Colonic mucosa (tissue), 4 donors: ENCODE results near the gene CD93. TPM values are rescaled to one million over a fixed set of nuclear protein-coding genes. Genes with fewer than 3 reads are reported as not detected.

Experiments used
- DNase-seq: peaks from one replicate; pipeline ENCODE4 v3.0.0-alpha.2; 2020
- H3K27ac ChIP-seq: fragments of 200-600 bp; one replicate; pipeline ENCODE4 v1.8.0; 2021
- H3K27me3 ChIP-seq: fragments of 200-600 bp; one replicate; pipeline ENCODE4 v1.8.0; 2021
- H3K36me3 ChIP-seq: fragments of 200-600 bp; one replicate; pipeline ENCODE4 v1.8.0; 2021
- H3K4me1 ChIP-seq: fragments of 200-600 bp; one replicate; pipeline ENCODE4 v1.8.0; 2021; ENCODE audit warnings: mild to moderate bottlenecking
- H3K4me3 ChIP-seq: fragments of 200-600 bp; one replicate; pipeline ENCODE4 v1.8.0; 2021
- H3K9ac ChIP-seq, 2 donors: one replicate each; pipeline ENCODE4 v1.7.0; 2013; ENCODE audit warnings: control low read depth in 2 of 2, low read depth in 2 of 2, low read length in 2 of 2
- H3K9me3 ChIP-seq: fragments of 200-600 bp; one replicate; pipeline ENCODE4 v1.8.0; 2021
- intact Hi-C: fragments of 100-400 bp; cut with DNase I; formaldehyde crosslinking; loops from one replicate; pipeline ENCODE4 v1.14.1; 2022
- total RNA-seq, 2 donors: library from RNA; stranded (reverse); fragmentation: NEBNext Ultra II Directional in 1 of 2; extraction: Animal tissue kit (Norgen Biotek cat#: 25700) in 1 of 2; gene quantifications; one replicate each; pipeline ENCODE4 v1.2.1, GENCODE V29; 2021
- TF ChIP-seq, protein P1 (sequence below): fragments of 200-600 bp; IDR thresholded peaks from one replicate; pipeline ENCODE4 v1.8.0; 2022; ENCODE audit warnings: antibody characterized with exemption, mild to moderate bottlenecking
- donor health status: healthy.
- donor health status: DM: no; HTN: no; CAD: no.
- donor health status: DM: no; HTN: no; CAD: no.

The CD93 gene
- total RNA-seq, 2 donors from 2014 or later: 5.3 to 20.3 TPM

DNA sequence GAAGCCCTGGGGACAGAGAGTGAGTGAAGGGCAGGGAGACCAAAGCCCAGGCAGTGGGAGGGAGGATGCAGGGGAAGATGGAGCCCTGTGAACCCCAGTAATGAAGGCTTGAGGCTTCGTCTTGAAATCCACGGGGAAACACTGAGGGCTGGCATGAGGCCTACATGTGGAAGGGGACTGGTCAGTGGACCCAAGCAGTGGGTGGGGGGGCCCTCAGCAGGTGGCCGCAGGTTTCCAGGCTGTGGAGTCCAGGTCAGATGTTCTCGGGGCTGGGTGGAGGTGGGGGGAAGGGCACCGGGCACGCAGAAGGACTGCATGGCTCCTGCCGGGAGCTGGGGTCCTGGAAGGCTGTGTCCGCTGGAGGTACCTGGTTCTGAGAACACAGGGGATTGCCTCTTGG lies 2.7 kb upstream of the CD93 start:
- Histone ChIP-seq H3K36me3 (no peaks in the 10 kb centered on the region), H3K27ac (no peak overlapping the region), H3K27me3 (no peaks in the 10 kb centered on the region), H3K4me3 (no peak overlapping the region), H3K9ac (no peak overlapping the region), H3K4me1 (no peaks in the 10 kb centered on the region), H3K9me3 (no peaks in the 10 kb centered on the region)
- TF ChIP-seq, protein P1, sequence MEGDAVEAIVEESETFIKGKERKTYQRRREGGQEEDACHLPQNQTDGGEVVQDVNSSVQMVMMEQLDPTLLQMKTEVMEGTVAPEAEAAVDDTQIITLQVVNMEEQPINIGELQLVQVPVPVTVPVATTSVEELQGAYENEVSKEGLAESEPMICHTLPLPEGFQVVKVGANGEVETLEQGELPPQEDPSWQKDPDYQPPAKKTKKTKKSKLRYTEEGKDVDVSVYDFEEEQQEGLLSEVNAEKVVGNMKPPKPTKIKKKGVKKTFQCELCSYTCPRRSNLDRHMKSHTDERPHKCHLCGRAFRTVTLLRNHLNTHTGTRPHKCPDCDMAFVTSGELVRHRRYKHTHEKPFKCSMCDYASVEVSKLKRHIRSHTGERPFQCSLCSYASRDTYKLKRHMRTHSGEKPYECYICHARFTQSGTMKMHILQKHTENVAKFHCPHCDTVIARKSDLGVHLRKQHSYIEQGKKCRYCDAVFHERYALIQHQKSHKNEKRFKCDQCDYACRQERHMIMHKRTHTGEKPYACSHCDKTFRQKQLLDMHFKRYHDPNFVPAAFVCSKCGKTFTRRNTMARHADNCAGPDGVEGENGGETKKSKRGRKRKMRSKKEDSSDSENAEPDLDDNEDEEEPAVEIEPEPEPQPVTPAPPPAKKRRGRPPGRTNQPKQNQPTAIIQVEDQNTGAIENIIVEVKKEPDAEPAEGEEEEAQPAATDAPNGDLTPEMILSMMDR: no peak
- intact Hi-C loops: no loop called here
- DNase-seq: no peak

DNA sequence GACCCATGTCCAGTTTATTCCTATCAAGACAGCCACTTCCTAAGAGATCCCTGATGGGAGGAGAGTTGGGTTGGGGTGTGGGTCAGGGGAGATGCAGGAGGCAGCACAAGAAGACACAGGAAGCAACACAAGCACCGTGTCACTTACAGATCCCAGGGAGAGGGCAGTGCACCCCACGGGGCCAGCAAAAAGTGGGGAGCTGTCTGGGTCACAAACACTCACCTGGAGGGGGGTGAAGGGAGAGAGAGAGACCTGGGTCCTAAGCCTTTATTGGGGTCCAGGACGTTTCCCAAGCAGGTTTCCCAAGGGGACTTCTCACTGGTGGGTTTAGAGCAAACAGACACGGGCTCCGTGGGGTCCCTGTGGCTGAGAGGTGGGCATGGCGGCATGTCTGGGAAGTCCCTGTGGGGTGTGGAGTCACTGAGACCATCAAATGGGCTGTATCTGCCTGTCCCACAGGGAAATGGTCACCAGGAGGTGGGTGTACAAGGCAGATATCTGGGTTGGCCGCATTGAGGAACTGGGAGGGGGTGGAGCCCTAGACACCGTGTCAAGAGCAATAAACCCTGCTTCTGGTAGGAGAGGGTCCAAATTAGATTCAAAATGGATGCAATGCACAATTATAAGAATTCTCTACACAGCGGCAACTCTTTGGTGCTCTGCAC lies 1.6 kb upstream of the CD93 start:
- no peaks in the 10 kb centered on the region for H3K27me3 ChIP-seq
- H3K36me3 ChIP-seq: no peaks in the 10 kb centered on the region
- no peak overlapping the region for H3K4me3 ChIP-seq
- H3K9ac ChIP-seq: peak overlapping the region in 1 of 2 donors; percentile 1
- H3K27ac ChIP-seq: peak overlapping the region; percentile 61
- no peaks in the 10 kb centered on the region for H3K4me1 ChIP-seq
- intact Hi-C loops: no loop called here
- TF ChIP-seq, protein P1: no peak
- DNase-seq: no peak
- H3K9me3 ChIP-seq: no peaks in the 10 kb centered on the region

DNA sequence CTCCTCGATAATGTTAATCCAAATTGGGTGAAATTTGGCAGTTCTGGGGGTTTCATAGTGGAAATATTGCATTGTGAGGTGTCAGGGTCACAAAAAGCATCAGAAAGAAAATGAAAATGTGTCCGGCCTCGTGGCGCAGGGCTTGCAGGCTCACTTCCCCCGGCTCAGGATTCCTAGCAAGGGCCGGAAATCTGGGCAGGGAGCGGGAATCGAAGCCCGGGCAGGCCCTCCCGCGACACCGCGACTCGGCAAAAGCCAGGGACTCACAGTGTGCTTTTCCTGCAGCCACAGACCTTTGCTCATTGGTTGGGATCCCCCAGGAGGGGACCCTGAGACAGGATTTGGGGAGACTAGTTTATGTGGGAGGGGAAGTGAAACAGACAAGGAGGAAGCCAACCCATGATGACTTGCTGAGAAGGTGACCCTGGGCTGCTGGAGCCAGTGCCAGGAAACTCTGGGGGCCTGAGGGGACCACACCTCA lies 847 bp upstream of the CD93 start:
- no peak for DNase-seq
- Histone ChIP-seq H3K27ac (peak overlapping the region; percentile 61), H3K4me1 (no peaks in the 10 kb centered on the region), H3K36me3 (no peaks in the 10 kb centered on the region), H3K9me3 (no peaks in the 10 kb centered on the region), H3K27me3 (no peaks in the 10 kb centered on the region), H3K9ac (peak overlapping the region; percentile 1 to 4), H3K4me3 (no peak overlapping the region)
- intact Hi-C loops: no loop called here
- TF ChIP-seq, protein P1: no peak

DNA sequence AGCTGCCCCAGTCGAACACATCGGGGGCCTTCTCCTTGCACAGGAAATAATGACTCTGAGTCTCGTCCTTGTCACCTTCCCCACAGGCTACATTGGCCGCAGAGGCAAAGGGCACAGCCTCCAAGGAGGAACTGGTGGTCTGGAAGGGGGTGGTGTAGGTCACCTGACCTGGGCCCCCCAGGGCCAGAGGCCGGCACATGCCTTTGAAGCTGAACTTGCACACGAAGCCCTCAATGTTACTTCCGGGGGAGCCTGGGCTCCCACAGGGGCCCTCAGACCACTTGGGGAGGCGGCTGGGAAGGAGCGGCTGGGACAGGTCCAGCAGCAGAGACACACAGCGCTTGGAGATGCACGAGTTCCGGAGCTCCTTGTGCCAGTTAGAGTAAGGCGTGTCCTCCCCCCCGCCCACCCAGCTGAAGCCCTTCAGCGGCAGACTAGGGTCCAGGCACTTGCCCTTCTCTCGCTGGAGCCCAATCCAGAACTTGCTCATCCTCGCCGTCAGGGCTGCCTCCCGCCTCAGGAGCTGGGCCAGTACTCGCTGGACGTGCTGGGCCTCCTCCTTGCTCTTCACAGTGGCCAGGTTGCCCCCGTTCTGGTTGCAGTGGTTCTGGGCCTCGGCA lies 578 bp downstream of the CD93 start:
- intact Hi-C loops: no loop called here
- Histone ChIP-seq H3K9me3 (no peaks in the 10 kb centered on the region), H3K4me3 (peak overlapping the region; percentile 15), H3K4me1 (no peaks in the 10 kb centered on the region), H3K27ac (peak overlapping the region; percentile 61), H3K27me3 (no peaks in the 10 kb centered on the region), H3K36me3 (no peaks in the 10 kb centered on the region), H3K9ac (no peak overlapping the region)
- TF ChIP-seq, protein P1: no peak
- DNase-seq: no peak

DNA sequence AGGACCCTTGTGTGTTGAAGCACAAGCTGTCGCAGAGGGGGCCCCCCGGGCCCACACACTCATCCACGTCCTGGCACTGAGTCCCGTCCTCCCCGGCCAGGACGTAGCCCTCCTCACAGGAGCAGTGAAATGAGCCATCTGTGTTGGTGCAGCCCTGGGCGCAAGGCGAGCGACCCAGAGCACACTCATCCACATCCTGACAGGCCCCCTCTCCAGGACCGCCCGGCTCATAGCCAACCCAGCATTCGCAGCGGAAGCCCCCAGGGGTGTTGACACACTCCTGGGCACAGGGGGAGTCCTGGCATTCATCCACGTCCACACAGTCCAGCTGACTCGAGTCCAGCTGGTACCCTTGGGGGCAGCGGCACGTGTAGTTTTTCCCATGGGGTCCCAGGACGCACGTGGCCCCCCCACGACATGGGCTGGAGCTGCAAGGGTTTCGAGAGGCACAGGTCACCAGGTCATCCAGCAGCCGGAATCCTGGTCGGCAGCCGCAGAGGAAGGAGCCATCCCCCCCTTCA lies 1.2 kb downstream of the CD93 start:
- peak overlapping the region; percentile 36 for H3K27ac ChIP-seq
- TF ChIP-seq, protein P1: no peak
- H3K36me3 ChIP-seq: no peaks in the 10 kb centered on the region
- DNase-seq: no peak
- no peaks in the 10 kb centered on the region for H3K27me3 ChIP-seq
- H3K9ac ChIP-seq: no peak overlapping the region
- no peaks in the 10 kb centered on the region for H3K9me3 ChIP-seq
- intact Hi-C loops: no loop called here
- H3K4me3 ChIP-seq: peak overlapping the region; percentile 15
- no peaks in the 10 kb centered on the region for H3K4me1 ChIP-seq
